GM12873 (cell line): ENCODE measurements around the gene ISM1.

Experiments used
- CTCF ChIP-seq: IDR thresholded peaks from 2 replicates; pipeline ENCODE4 v1.5.1; 2012; ENCODE audit warnings: low read depth, mild to moderate bottlenecking, moderate library complexity, low read length, control low read depth; ENCODE audit not compliant: insufficient read depth; ENCODE audit errors: missing control alignments

The ISM1 gene

GRCh38 chr20:13222319-13222716, 1.2 kb downstream of the ISM1 start:
- no peak for TF ChIP-seq CTCF

DNA sequence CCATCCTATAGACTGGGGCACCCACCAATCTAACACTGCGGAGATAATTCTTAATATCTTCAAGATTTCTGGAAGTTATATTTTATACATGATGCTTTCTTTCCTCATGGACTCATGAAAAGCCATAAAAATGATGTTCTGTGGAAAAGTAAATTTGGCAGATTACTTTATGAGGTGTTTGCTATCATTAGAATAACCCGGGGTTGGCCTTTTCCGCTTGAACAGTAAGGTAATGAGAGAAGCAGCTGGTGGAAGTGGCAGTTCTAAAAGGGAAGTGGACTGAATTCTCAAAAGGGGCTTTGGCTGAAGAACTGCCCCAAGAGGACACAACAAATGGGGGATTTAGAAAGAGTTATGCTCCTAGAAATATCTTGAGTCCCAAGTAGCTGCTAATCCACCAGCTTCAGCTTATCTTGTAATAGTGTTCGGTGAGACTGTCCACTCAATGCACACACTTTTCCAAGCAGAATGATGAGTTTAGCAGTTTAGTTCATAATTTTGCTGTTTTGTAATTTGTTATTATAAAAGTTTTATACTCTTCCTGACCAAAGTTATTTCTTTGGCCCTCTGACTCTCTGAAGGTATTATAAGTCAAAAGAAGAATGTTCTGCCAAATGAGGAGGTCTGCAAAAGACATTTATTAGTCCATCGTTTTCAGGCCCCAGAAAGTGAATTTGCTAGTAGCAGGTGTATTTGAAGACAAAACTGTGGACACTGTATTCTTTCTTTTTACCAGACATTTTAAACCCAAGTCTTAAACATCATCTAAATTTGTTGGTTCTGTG, 2.9 kb downstream of the ISM1 start:
- TF ChIP-seq CTCF: no peak

GRCh38 chr20:13226367-13226766, 5.3 kb downstream of the ISM1 start:
- no peak for TF ChIP-seq CTCF

GRCh38 chr20:13228771-13229170, 7.7 kb downstream of the ISM1 start:
- TF ChIP-seq CTCF: no peak

DNA sequence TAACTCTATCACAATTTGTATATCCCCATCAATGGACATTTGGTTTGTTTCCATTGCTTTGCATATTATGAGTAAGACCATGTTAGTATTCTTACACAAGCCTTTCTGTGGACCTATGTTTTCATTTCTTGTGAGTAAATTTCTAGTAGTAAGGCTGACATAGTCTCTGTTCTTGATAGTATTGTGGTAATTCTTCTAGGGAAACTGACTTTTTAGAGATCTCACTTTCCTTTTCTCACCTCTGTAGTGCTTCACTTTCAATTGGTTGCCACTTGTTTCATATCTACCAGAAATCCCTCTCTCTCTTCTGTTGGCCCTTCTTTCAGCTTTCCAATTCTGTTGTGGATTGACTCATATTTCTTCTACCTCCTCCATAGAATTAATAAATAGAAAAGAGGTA, 8.5 kb downstream of the ISM1 start:
- no peak for TF ChIP-seq CTCF

DNA sequence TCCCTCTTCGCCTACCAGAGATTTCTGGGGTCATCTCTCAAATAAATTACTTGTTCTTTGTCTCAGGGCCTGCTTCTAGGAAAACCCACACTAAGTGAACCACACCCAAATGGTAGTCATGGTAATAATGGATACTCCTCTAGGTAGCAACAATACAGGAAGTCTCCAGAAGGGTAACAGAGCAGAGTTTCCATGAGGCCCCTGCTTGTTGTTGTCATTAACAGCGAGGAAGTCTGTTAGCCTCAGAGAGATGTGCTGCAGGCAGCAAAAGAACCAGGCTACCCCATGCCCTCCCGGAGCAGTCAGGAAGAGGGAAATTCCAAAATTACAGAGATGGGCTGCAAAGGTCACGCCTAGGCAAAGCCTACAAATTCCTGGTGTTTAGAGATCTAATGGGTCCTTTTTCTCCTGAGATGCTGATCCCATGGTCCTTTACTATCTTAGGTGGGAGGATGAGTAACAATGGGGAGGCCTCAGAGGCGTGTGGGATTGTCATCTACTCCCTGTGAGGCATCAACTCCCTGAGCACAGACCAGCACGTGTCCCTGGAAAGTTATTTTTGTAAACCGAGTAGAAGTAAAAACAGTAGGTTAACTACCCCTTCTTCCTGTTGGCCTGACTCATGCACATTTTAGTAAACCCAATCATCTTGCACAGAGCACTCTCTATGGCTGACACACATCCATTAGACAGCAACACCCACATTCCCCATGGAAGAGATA, 10.1 kb downstream of the ISM1 start:
- TF ChIP-seq CTCF: no peak

GRCh38 chr20:13232999-13233398, 11.9 kb downstream of the ISM1 start:
- TF ChIP-seq CTCF: no peak
